Stimulated activated CD8-positive, alpha-beta memory T cell treated with anti-CD3 and anti-CD28 coated beads, Interleukin-4, amount 100 ng/mL, for 4 hours (primary cell): ENCODE data around the gene TAOK1.
"Not testable (repeated sequence)": the region's sequence is repeated elsewhere in the genome, so short reads cannot be mapped to it uniquely, and the experiment has no call there.

Source experiments
- DNase-seq, 2 donors: peaks; one replicate each; pipeline ENCODE4 v3.0.0-alpha.2; 2020; ENCODE audit warnings: low read depth in 2 of 2, low spot score in 1 of 2

The TAOK1 gene

GRCh38 chr17:29533976-29534375 lies 143.8 kb downstream of the TAOK1 start:
- no peak for DNase-seq

DNA sequence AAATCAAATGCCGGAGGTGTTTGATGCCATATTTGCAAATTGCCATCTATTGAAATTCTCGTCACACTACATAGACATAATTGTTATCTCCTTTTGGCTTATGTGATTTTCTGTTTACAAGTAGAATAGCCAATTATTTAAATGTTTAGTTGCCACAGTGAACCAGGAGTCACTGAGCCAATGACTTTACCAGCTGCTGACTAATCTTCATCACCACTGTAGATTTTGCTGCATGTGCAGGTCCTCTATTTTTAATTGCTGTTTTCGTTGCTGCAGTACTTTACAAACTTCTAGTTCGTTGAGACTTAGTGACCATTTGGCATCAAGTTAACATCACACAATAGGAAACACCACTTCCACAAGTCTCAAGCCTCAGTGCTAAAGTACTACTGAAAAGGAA lies 153.9 kb downstream of the TAOK1 start:
- DNase-seq, result no peak

DNA sequence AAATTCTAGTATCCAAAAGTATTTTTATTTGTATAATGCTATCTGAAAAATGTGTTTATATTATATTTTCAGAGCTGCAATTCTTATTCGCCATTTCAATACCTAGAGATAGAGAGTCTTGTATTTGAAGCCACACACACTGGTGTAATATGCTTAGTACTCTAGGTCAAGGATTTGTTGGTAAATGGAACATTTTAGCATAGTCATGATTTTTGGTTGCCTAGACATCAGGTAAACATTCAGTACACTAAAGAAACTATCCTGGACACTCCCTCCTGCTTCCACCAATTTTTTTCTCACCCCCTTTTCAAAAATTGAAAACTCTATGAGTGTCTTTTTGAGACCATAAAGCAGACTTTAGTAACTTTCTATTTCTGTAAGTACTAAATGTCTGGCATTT lies 155.9 kb downstream of the TAOK1 start:
- DNase-seq, result no peak

- no peak for DNase-seq
Observed at GRCh38 chr17:29546830-29547229, 156.7 kb downstream of the TAOK1 start.

- no peak for DNase-seq
Observed at GRCh38 chr17:29549177-29549923, 159.2 kb downstream of the TAOK1 start.

GRCh38 chr17:29555840-29556239 lies 165.7 kb downstream of the TAOK1 start:
- DNase-seq, result no peak

- no peak for DNase-seq
Observed at GRCh38 chr17:29557085-29557738, 167.0 kb downstream of the TAOK1 start.

DNA sequence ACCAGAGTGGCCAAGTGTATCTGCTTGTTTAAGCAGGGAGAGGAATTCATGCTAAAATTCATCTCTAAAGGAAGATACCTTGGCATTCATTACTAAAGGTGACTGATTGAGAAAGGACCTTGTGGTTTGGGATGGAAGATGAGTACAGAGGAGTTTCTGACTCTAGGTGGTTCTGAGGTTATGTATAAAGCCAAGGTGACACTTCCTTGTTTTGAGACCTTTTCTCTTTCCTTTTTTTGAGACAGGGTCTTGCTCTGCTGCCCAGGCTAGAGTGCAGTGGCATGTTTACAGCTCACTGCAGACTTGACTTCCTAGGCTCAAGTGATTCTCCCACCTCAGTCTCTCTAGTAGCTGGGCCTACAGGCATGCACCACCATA lies 167.6 kb downstream of the TAOK1 start:
- no peak for DNase-seq

- not testable (repeated sequence) for DNase-seq
Observed at GRCh38 chr17:29558139-29558538, 168.0 kb downstream of the TAOK1 start.

GRCh38 chr17:29559640-29560039 lies 169.5 kb downstream of the TAOK1 start:
- no peak for DNase-seq

- DNase-seq, result no peak
Observed at GRCh38 chr17:29560316-29560715, 170.2 kb downstream of the TAOK1 start.

DNA sequence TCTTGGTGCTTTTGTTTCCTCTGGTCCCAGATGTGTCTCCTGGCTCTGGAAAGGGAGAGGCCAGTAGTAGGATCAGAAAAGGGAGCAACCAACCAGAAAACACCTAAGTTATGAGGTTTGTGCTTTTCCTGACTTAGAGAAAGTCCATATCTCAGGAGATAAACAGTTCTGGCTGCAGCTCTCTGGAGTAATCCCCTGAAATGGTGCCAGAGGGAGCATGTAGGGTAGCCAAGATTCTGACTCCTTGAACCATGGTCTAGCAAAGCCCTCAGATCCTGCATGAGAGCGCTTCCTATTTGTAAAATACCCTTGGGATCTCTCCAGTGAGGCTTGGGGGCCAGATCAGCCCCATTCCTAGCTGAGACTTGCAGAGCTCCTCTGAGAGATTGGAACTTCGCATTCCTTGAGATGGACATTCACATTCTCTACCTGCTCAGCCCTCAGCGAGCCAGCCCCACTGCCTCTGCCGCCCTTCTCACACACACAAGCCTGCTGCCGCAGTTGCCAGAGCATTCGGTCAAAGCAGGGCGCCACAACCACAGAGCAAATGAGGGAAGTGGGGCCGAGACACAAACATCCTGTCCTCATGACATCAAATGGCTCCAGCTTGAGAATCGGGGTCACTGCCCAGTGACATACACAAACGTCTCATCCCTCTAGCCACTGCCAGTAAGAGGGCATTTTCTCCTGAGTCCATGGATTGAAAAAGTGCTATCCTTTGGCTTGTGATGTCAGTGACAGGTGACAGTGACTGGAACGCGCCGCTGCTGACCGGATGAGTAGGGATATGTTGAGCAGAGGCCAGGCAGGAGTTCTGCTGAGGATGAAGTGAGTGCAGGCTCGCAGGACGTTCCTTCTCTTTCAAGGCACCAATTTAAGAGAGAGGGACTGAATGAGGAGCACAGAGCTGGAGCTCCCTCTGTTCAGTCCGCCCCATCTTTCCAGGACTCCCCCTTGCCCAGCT lies 171.7 kb downstream of the TAOK1 start:
- no peak for DNase-seq

- no peak for DNase-seq
Observed at GRCh38 chr17:29562615-29563014, 172.5 kb downstream of the TAOK1 start.

GRCh38 chr17:29563816-29564215 lies 173.7 kb downstream of the TAOK1 start:
- DNase-seq, result no peak

DNA sequence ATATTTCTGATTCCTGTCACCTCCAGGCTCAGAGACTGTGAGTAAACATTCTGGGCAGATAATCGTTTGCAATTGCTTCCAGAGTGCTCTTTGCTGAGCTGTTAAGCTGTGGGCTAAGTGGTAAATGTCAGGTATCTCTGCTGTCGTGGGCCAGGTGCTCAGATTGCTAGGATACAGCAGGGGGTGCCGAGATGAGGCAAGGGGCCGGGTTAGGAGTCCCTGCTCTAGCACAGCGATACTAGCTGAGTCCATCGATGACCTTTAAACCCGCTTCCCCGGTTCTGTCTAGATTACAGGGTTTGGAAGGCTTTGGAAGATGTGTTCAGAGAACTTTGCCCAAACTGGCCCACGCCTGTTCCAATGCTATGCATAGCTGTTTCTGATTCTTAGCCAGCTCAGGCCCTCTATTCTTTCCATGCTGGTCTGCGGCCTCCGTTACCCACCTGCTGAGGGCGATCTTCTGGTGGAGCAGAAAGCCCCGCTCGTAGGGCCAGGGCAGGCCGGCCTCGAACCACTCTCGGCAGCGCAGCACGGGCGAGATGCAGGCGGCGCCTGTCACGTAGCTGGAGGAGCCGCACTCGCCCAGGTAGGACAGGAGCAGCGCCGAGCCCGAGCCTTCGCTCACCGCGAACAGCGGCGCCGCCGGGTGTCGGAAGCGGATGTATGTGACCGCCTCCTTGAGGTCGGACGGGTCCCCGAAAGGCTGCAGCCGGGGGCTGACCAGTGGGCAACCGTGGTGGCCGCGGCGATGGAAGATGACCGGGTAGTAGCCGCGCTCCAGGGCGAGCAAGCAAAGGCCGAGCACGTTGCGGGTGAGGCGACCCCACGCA lies 175.7 kb downstream of the TAOK1 start:
- peak in 1 of 2 donors; percentile 24 for DNase-seq

- no peak for DNase-seq
Observed at GRCh38 chr17:29566473-29567303, 176.5 kb downstream of the TAOK1 start, which contains the start of gene ABHD15. Gene ABHD15 (minus strand): TSS chr17:29567037. CDS start chr17:29566966, 71 bp downstream.

DNA sequence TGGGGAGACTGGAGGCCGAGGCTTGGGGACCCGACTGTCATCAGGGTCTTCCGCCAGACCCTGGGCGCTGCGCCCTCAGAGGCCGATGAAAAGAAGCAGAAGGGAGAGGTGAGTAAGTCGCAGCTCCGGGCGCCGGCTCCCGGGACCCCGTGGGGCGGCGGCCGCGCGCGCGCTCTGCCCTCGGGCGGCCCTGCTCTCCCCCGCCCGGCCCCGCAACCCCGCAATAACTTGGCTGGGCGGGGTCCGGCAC lies 177.1 kb downstream of the TAOK1 start:
- DNase-seq, result no peak

GRCh38 chr17:29567554-29568330 lies 177.6 kb downstream of the TAOK1 start:
- peak; percentile 40 to 55 for DNase-seq
